Activated CD4-positive, alpha-beta T cell treated with anti-CD3 and anti-CD28 coated beads, Interleukin-2, amount 50 U/mL, for 1 hour (primary cell): ENCODE measurements around the gene NLGN4X.

Experiments
- DNase-seq: peaks from one replicate; pipeline ENCODE4 v3.0.0-alpha.2; 2020

The NLGN4X gene

DNA sequence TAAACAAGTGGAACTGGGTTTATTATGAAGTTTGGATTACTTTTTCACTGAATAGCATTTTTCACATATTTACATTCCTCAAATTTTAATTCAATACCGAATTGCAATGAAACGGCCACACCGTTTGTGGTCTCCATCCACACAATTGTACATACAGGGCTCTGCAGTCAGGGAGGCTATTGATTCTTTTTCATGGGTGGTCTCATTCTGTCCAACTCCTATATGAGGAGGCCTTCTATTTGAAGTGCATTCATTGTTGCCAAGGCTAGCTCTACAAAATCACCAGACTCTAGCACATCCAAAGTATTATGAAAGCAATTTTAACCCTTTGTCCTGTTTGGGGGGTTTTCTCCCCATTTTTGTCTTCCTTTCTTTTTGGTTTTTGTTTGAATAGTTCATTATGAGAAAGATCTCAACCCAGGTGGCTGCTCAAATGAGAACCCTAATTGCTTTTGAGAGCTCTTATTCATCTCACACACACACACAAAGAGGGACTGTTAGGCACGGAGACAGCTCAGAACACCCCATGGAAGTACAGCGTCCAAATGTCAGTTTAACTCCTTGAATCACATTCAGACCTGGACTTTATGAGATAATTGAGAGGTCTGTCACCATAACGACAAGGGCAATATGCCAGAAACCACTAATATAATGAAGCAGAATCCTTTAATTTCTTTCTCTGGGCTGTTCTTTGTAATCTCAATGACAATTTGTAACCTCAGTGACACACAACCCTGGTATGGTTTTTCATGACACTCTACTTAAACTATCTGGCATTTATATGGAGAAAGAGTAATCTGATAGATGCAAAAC is 79.4 kb downstream of the NLGN4X start:
- DNase-seq: no peak

DNA sequence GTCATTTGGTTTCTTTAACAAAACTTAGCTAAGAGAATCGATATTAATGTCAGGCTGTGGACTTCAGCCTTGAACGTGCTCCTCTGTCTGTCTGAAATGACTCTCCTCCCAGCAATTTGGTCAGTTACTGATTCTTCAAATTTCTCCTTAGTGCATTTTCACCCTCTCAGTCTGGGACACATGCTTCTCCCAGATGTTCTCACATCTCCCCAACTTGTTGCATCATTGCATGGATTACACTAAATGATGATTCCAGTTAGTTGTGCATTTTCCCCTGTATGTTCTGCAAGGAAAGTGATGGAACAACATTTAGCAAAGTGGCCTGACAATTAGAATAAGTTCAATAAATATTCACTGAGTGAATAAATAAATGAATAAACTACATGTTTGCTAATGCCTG is 94.4 kb downstream of the NLGN4X start:
- no peak for DNase-seq

DNA sequence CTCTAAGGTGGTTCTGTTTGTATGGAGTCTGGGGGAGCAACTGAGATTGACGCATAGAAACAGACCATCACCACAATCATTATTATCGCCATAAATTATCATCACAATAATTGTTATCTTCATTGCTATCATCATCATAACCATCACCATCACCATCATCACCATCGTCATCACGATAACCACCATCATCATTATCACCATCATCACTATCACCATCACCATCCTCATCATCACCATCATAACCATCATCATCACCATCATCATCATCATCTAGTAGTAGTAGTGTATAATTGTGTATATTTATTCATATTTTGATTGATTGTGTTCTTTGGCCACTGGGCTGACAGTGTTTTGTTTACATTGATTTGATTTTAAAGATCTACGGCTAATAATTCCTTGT is 95.7 kb downstream of the NLGN4X start:
- DNase-seq: no peak

DNA sequence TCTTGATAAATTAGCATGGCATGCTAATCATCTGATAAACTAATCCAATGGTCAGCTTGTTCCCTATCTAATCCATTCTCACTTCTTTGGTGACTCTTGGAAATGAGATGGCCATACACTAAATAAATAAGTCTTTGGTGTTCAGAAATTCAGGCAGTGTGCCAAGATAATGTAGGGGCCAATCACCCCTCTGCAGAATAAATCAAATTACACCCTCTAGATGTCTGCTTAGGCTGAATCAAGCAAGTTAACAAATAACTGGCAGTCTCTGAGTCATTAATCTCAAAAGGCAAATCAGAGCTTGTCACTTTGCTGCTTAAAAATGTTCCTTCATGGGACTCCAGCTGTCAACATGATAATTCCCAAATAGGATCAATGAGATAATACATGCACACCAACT is 97.4 kb downstream of the NLGN4X start:
- DNase-seq: no peak

DNA sequence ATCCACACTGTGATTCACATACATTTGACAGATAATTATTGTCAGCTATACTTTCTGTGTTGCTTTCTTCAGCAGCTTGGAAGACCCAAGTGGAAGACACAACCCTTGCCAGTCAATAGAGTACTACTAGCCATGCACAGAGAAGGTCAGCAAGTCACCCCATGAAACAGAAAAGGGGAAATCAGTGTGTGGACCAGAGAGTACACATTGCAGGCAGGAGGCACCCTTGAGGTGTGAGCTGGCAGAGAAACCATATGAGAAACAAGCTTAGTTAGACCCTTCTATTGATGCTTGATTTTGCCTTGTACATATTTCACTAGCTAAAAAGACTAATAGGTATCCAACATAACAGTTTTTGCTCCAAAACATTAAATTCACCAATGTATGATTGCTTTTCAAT is 99.5 kb downstream of the NLGN4X start:
- DNase-seq: no peak

DNA sequence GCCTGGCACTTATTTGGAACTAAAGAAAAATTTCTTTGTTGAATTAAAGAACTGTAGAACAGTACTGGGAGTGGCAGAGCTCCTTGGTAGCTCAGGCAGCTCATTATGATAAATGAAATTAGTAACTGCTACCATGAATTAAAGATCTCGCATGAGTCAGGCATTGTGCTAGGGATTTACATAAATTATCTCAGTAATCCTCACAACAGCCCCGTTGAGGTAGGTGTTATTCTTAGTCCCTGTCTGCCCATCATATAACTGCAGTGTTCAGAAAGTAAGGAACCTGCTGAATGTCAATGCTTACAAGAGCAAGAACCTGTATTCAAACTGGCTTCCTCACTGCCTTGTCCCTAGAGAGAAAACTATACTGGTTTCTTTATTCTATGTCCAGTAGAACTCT is 108.3 kb downstream of the NLGN4X start:
- no peak for DNase-seq

DNA sequence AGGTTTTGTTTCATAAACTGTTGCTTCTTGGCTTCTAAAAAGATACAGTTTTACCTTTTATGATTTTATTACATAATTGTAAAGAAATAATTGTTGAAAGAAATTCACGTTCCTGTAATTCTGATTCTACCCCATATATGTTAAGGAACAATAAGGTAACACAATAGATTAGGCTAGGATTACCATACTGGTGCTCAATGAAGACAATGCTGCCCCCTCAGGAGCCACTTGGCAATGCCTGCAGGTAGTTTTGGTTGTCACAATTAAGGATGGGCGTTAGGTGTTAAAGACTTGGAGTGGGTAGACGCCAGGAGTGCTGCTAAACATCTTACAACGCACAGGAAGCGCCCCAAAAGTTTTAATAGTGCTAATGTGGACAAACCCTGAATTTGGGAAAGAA is 133.2 kb downstream of the NLGN4X start:
- DNase-seq: no peak

DNA sequence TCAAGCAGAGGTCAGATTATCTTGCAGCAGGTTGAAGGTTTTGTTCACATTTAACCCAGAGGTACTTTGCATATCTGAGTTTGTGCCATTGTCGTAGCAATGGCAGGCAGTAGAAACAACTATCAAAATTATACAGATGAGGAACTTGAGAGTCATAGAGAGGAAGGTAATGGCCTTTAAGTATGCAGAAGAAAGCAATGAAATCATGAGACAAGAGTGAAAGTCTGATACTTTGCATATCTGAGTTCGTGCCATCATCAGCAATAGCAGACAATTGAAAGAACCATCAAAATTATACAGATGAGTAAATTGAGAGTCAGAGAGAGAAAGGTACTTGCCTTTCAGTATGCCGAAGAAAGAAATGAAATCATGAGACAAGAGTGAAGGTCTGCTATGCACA is 154.1 kb downstream of the NLGN4X start:
- no peak for DNase-seq

DNA sequence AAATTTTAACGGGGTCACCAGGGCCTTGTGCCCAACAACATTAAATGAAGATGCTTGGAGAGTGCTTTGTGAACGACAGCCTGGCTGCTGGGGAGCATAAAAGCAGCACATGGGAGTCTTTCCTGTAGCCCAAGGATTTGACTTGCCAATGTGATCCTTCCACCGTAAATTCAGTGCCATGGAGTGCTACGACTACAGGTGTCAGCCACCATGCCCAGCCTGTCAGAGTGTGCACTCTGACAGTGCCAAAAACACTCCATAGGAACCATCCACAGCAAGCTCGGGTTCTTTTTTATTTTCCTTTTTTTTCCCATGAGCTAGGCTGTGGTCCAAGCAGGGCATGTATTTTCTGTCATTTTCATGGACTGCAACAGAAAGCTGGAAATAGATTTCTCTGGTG is 156.9 kb downstream of the NLGN4X start:
- no peak for DNase-seq

DNA sequence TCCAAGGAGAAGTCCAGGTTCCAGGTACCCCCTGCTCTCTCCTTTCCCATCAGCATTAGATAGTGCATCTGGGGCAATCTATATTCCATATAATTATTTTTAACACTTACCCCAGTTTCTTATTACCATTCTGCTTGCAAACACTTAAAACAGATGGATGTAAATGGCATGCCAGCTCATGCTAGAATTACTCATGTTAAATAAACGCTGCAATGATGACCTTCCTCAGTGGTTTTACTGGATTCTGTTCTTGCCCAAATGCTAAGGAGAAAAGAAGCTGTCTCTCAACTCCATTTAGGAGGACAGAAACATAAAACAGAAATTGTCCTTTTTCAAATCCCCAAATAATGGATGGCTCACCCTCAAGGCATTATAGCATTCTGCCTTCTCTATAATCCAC is 161.1 kb downstream of the NLGN4X start:
- no peak for DNase-seq

DNA sequence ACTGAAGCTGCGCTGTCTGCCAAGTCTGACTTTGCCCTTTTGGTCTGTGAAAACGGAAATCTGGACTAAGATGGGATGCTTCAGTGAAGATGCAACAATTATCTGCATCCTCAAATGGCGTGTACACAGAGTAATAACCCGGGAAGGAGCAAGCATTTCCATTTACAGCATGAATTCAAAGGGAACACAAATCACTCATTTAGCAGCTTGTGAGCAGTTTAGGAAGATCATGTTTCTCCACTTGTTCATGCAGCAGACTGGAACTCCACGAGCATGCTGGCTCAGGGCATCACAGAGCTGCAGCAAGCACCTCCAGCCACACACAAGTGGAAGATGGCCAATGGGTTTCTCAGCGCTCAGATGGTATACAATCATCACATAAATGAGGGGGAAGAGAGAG is 175.5 kb downstream of the NLGN4X start:
- no peak for DNase-seq

DNA sequence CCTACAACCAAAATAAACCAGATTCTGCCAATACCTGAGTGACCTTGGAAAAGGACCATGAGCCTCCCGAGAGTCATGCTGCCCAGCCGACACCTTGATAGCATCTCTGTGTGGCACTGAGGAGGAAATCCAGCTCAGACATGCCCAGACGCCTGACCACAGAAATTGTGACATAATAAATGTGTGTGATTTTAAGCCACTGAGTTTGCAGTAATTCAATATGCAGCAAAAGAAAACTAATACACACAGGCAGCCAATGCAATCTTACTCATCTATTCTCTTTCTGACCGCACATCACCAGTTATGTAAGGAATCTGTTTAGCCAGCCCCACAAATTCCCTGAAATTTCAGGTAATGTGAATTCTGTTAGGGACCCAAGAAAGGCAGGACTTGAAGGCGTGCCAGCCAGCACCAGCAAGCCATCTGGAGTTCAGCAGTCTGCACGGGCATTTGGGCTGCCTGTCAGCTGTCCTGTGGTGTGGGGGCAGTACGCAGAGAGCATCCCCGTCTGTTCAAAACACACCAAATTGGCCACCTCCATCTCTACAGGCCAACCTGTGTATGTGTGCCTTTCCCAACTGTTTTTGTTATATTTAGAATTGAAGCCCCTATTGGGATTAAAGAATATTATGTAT is 176.4 kb downstream of the NLGN4X start:
- no peak for DNase-seq

DNA sequence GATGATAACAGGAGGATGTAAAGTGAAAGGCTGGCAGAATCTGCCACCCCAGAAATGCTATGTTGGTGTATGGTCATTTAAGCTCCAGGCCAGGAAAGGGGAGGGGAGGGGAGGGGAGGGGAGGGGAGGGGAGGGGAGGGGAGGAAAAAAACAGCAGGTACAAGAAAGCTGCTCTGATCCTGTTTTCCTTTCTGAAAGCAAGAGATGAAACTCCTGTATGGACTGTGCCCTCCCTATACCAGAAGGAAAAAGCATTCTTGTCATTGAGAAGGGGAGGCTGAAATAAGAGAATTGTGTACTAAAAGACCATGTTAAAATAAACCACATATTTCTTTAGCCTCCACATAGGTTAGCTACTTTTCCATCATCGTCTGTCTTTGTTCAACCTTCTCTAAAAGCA is 179.5 kb downstream of the NLGN4X start:
- no peak for DNase-seq

DNA sequence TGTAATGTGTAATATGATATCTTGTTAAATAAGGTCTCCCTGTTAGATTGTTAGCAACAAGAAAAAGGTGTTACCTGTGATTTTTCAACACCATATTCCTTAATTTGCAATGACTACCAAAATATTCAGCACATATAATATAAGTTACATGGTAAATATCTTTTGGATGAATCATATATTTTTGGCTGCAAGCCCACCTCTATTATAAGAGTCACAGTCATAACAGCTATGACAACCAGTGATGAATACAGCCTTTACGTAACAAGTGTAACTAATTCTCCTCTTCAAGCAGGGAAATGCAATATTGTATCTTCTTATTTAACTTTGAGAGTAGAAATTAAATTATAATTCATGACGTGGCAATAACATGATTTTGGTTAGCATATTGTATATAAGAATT is 187.0 kb downstream of the NLGN4X start:
- DNase-seq: no peak

DNA sequence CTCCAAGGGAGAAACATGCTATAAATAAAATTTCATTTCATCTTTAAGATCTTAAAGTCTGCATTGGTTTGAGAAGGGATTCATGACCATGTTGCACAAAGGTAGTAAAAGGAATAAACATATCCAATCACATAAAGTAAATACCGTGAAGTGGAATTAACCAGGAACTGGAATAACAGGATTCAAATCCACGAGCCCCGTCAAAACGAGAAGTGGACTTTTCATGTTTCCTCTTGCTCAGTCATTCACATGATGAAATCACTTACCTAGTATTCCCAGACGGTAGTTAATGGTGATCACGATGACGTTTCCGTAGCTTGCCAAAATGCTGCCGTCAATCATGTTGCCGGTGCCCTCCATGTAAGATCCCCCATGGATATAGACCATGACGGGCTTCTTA is 199.7 kb downstream of the NLGN4X start:
- no peak for DNase-seq

DNA sequence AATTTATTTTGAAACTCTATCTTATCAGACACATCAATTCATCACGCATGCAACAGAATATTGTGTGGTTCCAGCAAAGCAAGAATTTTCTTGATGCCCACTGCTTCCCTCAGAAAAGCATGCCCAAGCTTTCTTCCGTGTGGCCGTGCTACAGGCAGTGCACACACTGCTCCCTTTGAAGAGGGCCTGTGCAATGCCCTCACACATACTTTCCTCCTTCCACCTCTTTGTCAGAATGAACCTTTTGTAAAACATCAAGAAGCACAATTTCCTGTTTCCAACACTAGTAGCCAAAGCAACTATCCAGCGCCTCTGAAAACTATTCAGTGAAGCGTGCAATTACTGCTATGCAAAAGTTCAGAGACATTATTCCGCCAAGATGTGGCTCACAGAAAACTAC is 201.7 kb downstream of the NLGN4X start:
- DNase-seq: no peak

DNA sequence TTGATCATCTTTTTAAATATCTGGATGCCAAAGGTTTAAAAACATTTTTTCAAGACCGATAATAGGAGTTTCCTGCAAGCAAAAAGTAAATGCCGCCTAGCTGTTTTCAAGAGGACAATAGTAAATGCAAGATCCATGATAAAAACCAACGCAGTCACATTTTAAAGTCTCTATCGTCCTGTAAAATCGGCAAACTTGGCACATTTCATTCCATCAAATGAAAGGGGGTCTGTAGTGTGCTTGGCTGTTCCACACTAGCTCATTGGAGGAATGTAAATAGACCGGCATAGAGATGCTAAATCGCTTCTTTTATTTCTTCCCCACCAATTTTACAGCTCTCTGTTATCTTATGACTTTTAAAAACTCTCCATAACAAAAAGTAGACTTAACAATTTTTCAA is 202.2 kb downstream of the NLGN4X start:
- DNase-seq: no peak

DNA sequence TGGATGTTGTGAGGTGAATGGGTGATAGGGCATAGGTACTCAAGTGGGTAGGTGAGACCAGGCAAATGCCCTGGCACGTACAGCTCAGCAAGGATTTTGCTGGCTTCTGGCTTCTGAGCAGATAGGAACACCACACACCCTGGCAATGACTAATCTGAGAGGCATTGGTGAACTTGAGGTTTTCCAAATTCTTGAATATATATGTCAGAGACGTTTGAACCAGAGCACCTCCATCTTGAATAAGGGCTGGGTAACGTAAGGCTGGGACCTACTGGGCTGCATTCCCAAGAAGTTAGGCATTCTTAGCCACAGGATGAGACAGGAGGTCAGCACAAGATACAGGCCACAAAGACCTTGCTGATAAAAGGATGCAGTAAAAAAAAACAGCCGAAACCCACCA is 204.5 kb downstream of the NLGN4X start:
- no peak for DNase-seq

DNA sequence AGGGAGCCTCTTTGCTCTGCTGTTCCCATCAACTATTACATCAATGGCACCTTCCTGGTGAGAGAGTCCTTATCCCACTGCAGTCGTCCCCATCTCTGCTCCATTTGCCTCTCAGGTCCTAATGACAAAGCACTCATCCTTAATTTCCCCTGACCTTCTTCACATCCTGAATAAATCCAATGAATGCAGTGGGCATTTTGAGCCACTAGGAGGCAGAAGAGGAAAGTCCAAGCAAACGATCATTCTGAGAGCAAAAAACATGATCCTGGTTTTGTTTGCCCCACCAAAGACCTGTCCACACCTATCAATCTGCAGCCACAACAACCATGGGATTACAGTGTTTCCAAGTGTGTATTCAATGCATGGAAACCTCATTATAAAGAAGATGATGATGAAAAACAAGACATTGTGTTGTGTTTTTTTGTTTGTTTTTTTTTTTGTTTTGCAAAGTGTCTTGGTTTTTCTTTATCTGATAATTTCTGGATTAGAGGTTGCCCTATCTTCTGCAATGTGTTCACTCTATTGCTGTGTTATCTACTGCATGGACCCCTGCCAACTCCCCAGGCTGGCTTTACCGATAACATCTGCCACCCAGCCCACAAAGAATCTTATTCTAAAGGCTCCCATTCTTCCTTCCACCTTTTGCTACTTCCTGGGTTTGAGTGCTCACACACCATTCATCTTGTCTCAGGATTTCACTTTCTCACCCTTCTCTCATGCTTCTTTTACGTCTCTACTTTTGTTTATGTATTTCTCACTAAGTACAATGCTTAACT is 207.2 kb downstream of the NLGN4X start:
- DNase-seq: no peak

DNA sequence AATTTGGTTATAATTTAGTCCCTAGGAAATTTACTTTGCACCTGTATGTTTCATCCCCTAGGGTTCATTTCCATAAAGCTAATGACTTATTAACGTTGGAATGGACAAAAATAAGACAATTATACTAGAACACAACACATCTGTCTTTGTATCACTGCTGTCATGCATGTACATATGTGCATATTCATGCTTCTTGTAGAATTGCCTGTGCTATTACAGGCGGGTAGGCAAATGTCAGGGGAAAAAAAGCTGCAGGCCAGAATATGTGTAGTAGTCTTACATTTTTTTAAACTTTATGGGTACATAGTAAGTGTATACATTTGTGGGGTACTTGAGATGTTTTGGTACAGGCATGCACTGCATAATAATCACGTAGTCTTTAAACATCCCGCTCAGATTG is 209.6 kb downstream of the NLGN4X start:
- DNase-seq: no peak

DNA sequence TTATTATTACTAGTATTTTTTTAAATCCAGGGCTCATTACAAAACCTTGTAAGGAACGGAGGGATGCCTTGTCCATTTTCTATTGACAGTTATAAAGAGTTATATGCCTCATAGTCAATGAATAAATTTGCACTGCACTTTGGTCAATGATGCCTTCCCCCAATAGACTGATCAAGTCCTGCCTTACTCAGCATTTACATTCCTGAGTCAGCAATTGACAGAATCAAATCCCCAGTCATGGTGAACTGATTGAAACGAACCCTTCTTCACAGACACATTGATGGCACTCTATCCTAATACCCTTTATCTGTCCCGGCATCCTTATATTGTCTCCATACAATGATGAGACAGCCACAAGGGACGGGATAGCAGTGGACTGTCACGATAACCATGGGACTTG is 213.2 kb downstream of the NLGN4X start:
- DNase-seq: no peak

DNA sequence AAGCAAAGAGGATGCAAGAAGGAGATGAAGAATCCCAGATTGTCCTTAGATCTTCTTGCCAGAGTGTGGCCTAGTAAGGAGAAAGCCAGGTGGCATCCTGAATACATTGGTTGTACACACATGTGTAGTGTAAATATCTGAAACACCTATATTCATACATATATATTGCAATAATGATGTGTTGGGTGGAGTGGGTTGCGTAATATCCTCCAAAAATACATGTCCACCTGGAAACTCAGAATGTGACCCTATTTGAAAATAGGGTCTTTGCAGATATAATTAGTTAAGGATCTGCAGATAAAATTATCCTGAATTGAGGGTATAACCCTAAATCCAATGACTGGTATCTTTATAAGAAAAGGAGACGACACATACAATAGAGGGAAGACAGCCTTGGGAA is 216.3 kb downstream of the NLGN4X start:
- DNase-seq: no peak

DNA sequence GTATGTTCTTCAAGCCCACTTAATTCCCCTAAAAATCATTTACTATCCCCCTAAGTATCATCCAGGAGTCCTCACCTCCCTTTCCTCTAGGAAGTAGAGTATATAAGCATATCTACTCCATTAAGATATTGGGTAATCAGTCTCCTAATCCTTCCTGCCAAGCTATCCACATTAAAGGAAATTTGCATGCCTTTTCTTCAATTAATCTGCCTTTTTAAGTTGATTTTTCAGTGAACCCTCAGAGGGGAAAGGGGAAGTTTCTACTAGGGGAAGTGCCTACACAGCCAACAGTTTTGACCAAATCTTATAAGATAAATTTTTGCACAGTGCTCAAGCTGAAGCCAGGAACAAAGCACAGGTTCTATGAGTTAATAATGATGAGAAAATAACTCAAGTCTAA is 222.8 kb downstream of the NLGN4X start:
- DNase-seq: no peak

DNA sequence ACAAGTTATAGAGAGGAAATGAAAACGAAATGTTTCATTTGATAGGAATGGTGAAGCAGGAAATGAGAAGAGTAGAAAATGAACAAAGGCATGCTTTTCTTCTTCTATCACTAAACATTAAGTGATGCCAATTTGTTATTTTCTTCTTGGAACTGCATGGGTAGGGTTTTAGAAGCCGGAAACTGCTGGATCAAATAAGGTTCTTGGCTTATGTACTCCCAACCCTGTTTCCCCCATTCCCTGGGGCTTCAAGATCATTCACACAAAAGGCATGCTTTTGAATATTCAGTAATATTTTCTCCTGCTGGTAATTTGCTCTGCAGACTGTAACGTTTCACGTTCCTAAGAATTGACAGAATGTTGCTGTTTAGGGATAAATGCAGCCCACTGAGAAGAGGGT is 224.1 kb downstream of the NLGN4X start:
- no peak for DNase-seq
